ENCODE measurements around the gene PRKN.

DNA sequence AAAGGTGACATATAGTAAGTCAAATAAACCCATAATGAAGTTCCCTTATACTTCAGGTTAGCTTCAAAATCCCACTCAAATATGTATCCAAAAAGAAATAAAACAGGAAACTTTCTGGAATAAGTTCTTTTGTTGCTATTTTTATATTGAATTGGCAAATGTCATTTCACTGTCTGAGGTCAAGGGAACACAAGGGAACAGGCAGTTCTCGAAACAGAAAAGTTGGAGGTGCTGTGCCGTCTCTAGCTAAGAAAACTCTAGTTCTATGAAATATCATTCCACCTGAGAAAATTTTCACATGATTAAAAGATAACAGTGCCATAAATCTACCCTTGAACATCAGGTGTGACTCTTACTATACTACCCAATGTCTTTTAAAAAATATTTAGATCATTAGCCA, 358.5 kb downstream of the PRKN start:
- TF ChIP-seq, protein P1, sequence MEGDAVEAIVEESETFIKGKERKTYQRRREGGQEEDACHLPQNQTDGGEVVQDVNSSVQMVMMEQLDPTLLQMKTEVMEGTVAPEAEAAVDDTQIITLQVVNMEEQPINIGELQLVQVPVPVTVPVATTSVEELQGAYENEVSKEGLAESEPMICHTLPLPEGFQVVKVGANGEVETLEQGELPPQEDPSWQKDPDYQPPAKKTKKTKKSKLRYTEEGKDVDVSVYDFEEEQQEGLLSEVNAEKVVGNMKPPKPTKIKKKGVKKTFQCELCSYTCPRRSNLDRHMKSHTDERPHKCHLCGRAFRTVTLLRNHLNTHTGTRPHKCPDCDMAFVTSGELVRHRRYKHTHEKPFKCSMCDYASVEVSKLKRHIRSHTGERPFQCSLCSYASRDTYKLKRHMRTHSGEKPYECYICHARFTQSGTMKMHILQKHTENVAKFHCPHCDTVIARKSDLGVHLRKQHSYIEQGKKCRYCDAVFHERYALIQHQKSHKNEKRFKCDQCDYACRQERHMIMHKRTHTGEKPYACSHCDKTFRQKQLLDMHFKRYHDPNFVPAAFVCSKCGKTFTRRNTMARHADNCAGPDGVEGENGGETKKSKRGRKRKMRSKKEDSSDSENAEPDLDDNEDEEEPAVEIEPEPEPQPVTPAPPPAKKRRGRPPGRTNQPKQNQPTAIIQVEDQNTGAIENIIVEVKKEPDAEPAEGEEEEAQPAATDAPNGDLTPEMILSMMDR (conservative IDR thresholded peaks at IDR 0.05; ENCODE audit: low read depth in 2 of 2): no peak
- no peak for TF ChIP-seq STAT1 (IDR thresholded peaks at IDR 0.05; ENCODE audit: unreplicated experiment)
- TF ChIP-seq POLR2AphosphoS5 (IDR thresholded peaks at IDR 0.05; ENCODE audit: low read depth): no peak
- no peak for TF ChIP-seq EZH2 (IDR thresholded peaks at IDR 0.05; ENCODE audit: low read depth, unreplicated experiment)
- TF ChIP-seq JUNB (IDR thresholded peaks at IDR 0.05; ENCODE audit: unreplicated experiment): no peak
- no peak for TF ChIP-seq EZH2phosphoT487 (IDR thresholded peaks at IDR 0.05; ENCODE audit: unreplicated experiment)
- TF ChIP-seq CREB1 (CRISPR knock-in tag; IDR thresholded peaks at IDR 0.05; ENCODE audit: low read depth): no peak
- no peak for TF ChIP-seq ZNF331 (CRISPR knock-in tag; IDR thresholded peaks at IDR 0.05; ENCODE audit: low read depth)
- TF ChIP-seq, protein P2, sequence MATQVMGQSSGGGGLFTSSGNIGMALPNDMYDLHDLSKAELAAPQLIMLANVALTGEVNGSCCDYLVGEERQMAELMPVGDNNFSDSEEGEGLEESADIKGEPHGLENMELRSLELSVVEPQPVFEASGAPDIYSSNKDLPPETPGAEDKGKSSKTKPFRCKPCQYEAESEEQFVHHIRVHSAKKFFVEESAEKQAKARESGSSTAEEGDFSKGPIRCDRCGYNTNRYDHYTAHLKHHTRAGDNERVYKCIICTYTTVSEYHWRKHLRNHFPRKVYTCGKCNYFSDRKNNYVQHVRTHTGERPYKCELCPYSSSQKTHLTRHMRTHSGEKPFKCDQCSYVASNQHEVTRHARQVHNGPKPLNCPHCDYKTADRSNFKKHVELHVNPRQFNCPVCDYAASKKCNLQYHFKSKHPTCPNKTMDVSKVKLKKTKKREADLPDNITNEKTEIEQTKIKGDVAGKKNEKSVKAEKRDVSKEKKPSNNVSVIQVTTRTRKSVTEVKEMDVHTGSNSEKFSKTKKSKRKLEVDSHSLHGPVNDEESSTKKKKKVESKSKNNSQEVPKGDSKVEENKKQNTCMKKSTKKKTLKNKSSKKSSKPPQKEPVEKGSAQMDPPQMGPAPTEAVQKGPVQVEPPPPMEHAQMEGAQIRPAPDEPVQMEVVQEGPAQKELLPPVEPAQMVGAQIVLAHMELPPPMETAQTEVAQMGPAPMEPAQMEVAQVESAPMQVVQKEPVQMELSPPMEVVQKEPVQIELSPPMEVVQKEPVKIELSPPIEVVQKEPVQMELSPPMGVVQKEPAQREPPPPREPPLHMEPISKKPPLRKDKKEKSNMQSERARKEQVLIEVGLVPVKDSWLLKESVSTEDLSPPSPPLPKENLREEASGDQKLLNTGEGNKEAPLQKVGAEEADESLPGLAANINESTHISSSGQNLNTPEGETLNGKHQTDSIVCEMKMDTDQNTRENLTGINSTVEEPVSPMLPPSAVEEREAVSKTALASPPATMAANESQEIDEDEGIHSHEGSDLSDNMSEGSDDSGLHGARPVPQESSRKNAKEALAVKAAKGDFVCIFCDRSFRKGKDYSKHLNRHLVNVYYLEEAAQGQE (IDR thresholded peaks at IDR 0.05; ENCODE audit: unreplicated experiment): no peak

Measured in GM23338 (cell line).